Urothelium cell line (cell line): ENCODE data around the gene PRSS22.

ENCODE experiments used
- DNase-seq: peaks from one replicate; pipeline ENCODE4 v3.0.0; 2011; ENCODE audit warnings: low spot score, mixed read lengths
- FAIRE-seq: peaks from 2 replicates; lab custom pipeline; 2011; peaks lifted over from hg19 to GRCh38; lab: Jason Lieb, UNC

The PRSS22 gene

DNA sequence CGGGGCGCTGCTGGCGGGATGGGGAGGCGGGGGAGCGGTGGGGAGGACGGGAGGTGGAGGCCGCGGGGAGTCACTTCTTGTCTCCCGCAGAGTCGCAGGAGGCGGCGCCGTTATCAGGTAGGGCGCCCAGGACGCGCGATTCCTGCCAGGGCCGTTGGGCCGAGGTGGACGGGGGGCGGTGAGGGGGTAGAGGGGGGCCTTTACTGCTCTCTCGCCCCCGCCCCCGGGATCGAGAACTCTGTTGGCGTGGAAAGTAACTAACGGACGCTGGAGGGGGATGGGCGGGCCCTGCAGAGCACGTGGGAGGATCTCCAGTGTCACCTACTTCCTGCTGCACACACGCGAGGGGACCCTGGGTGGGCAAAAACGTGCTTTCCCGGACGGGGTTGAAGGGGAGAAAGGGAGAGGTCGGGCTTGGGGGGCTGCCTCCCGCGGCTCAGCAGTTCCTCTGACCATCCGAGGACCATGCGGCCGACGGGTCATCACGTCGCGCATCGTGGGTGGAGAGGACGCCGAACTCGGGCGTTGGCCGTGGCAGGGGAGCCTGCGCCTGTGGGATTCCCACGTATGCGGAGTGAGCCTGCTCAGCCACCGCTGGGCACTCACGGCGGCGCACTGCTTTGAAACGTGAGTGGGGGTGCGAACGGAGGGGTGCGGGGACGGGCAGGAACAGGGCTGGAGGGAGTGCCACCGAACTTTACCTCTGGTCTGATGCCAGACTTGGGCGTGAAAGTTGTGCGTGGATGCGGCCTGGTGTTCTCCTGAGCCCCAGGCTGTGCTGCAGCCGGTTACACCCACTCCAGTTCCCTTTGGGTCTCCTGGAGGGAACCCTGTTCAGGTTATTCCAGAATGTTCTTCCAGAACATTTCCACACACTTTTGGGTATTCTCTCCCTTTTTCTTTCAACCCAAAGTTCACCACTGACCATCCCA, 40.4 kb downstream of the PRSS22 start:
- DNase-seq (no peak), FAIRE-seq (no peak)

DNA sequence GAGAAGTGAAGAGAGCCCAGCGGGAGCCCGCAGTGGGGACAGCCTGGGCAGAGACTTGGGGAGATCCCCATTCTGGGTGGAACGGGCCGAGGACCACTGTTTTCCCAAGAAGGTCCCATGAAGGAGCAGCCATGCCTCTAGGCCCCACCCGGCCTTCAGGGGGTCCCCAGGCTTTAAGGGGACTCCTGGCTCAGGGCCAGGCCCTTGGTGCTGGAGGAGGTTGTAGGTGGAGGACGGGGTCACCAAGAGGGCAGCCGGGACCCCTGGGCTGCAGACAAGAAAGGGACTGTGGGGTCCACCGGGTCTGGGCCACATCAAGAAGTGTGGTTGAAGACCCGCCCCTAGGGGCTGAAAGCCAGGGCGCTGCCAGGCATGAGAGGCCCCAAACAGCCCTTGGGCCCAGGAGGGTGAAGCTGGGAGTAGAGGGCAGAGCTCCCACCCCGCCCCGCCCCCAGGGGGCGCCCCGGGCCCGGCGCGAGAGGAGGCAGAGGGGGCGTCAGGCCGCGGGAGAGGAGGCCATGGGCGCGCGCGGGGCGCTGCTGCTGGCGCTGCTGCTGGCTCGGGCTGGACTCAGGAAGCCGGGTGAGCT, 41.1 kb downstream of the PRSS22 start, which contains the start of gene PRSS21:
Gene PRSS21, plus strand, starts transcription at position 487 of the 589 bp plus-strand sequence. Its CDS starts 32 bp downstream, at position 519.
- no peak for DNase-seq
- FAIRE-seq, result no peak

DNA sequence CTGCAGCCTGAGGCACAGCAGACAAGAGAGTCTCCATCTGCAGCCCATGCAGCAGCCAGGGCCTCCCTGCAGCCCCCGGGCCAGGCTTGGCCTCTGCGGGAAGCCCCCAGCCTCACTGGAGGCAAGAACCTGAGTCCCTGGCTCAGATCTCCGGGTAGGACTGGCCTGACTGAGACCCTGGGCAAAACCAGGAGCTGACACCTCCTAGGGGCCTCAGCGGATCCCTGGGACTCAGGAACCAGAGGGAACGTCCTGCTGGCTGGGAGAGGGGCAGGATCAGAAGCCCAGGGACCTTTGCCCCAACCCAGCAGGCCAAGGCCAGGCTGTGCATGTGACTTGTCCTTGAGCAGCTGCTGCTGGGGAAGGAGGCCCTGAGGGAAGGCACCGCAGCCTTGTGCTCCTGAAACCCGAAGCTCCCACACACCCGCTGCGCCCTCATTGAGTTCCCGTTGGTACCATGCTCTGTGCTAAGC, 42.6 kb downstream of the PRSS22 start:
- DNase-seq (no peak), FAIRE-seq (no peak)

DNA sequence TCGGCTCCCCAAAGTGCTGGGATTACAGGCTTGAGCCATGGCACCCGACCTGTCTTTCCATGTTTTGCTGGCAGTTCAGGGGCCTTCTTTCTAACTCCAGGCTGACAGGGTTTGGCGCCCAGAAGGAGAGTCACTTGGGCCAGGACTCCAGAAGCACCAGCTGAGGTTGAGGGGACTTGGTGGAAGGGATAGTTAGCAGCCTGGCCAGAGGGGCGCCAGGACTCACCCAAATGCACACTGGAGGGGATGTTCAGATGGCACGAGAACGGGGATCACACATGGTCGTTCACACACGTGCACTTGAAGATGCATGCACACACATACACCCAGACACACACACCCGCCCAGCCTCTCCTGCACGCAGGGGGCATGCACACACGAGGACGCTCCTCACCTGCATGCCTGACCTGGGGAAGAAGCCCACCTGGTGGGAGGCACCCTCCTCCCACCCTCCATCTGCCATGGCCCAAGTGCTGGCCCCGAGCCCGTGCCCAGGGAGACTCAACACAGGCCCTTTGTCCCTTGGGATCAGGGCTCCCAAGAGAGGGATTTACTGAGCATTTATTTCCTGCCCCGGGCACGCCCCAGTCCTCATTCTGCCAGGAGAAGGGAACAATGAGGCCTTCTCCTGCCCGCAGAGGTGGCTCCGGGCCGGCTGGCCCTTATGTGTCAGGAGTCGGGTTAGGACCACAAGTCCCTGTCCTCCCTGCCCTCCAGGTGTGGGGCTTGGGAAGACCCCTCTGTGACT, 43.2 kb downstream of the PRSS22 start:
- FAIRE-seq, result no peak
- no peak for DNase-seq

DNA sequence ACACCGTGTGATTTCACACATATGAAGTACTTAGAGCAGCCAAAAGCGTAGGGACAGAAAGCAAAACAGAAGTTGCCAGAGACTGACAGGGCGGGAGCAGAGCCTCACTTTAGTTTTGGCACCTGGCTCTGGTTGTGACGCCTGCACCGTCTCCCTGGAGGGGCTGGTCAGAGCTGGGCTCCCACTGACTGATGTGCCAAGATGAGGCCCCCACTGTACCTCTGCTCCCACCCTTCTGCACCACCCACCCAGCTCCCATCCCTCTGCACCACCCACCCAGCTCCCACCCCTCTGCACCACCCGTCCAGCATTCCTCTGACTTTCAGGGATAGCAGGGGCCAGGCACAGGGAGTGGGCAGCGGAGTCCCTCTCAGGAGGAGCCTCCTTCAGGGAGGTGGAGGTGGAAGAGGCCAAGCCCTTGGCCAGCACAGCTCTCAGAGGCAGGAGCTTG, 44.2 kb downstream of the PRSS22 start:
- FAIRE-seq (no peak), DNase-seq (no peak)

- no peak for FAIRE-seq
Measured at GRCh38 chr16:2811703-2812471, 46.1 kb downstream of the PRSS22 start.

GRCh38 chr16:2810651-2811050, 47.3 kb downstream of the PRSS22 start:
- FAIRE-seq (no peak), DNase-seq (no peak)

More at GRCh38 chr16:2811703-2812471, 46.1 kb downstream of the PRSS22 start:
- DNase-seq, result no peak

- FAIRE-seq (no peak), DNase-seq (no peak)
Measured at GRCh38 chr16:2809149-2809760, 48.7 kb downstream of the PRSS22 start.

DNA sequence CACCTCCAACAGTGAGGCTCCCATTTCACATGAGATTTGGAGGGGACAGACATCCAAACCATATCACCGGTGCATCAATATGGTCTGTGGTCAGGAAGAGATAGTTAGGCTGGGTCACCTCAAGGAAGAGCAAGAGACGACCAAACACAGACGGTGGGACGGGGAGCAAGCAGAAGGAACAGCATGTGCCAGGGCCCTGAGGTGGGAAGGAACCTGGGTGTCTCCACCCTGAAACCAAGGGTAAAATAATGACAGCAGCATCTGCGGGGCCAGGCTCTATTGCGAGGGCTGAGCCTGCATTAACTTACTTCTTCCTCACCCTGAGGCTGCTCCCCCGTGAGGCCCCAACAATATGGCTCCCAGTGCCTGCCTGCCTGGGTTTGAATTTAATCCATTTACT, 49.8 kb downstream of the PRSS22 start:
- FAIRE-seq (no peak), DNase-seq (no peak)

DNA sequence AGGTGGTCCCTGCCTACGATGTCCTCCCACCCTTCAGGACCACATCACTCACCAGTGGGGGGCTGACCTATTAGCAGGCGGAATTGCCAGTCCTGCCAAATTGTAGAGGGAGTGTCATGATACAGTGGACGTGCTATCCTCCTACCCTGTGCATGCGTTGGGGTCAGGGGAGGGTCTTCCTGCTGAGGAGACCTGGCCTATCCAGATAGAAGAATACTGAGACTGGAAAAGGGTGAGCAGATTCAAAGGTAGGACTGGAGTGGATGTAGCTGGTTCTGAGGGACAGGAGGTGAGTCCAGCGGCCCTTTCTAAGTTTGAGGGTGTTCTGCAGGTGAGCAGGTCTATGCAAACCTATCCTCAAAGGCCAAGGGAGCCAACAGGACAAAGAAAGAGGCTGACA, 51.7 kb downstream of the PRSS22 start:
- no peak for DNase-seq
- no peak for FAIRE-seq

- FAIRE-seq (no peak), DNase-seq (no peak)
Measured at GRCh38 chr16:2804728-2805127, 53.2 kb downstream of the PRSS22 start.

- FAIRE-seq, result no peak
- no peak for DNase-seq
Measured at GRCh38 chr16:2803545-2804195, 54.3 kb downstream of the PRSS22 start.
